Esophagus muscularis mucosa (tissue), 4 donors: ENCODE measurements around the gene NR4A3. TPM values are rescaled to one million over a fixed set of nuclear protein-coding genes. Genes with fewer than 3 reads are reported as not detected.

Experiments
- DNase-seq: peaks from one replicate; pipeline ENCODE4 v3.0.0-alpha.2; 2017; ENCODE audit errors: extremely low spot score
- H3K27ac ChIP-seq, 4 donors: fragments of 200-600 bp; sonication (generic); replicated peaks in 1 of 4; 1 replicate in 3 of 4; 2 replicates in 1 of 4; pipeline ENCODE4 v1.5.1; 2016 to 2019; ENCODE audit warnings: mild to moderate bottlenecking in 1 of 4
- H3K27me3 ChIP-seq, 4 donors: fragments of 200-600 bp; sonication (generic); one replicate each; pipeline versions ENCODE4 v1.5.1 to v1.6.0; 2016 to 2019
- H3K36me3 ChIP-seq, 4 donors: fragments of 200-600 bp; sonication (generic); one replicate each; pipeline ENCODE4 v1.5.1; 2016 to 2019
- H3K4me1 ChIP-seq, 4 donors: fragments of 200-600 bp; sonication (generic); one replicate each; pipeline ENCODE4 v1.5.1; 2016 to 2019
- H3K4me3 ChIP-seq, 4 donors: fragments of 200-600 bp; sonication (generic); 1 replicate in 2 of 4; 2 replicates in 2 of 4; pipeline ENCODE4 v1.5.1; 2016 to 2019; ENCODE audit warnings: mild to moderate bottlenecking in 4 of 4, moderate library complexity in 1 of 4
- H3K9me3 ChIP-seq, 4 donors: fragments of 200-600 bp; sonication (generic); 1 replicate in 3 of 4; 2 replicates in 1 of 4; pipeline ENCODE4 v1.5.1; 2016 to 2019
- CTCF ChIP-seq, 3 experiments: fragments of 200-600 bp in 2 of 3; fragments of 450-650 bp in 1 of 3; sonication (generic) in 2 of 3; IDR thresholded peaks; one replicate each; pipeline ENCODE4 v1.5.1; 2017 to 2019; ENCODE audit warnings: antibody characterized with exemption in 3 of 3, mild to moderate bottlenecking in 2 of 3, moderate library complexity in 1 of 3
- EP300 ChIP-seq: sonication (generic); formaldehyde crosslinking; IDR thresholded peaks from one replicate; pipeline ENCODE4 v1.6.1; 2017; ENCODE audit warnings: antibody characterized with exemption
- POLR2A ChIP-seq: fragments of 450-650 bp; IDR thresholded peaks from one replicate; pipeline ENCODE4 v1.6.1; 2017; ENCODE audit warnings: antibody characterized with exemption, moderate library complexity, mild to moderate bottlenecking, low read depth
- POLR2AphosphoS5 ChIP-seq, 2 donors: sonication (generic); formaldehyde crosslinking; IDR thresholded peaks; one replicate each; pipeline ENCODE4 v1.6.1; 2017; ENCODE audit warnings: antibody characterized with exemption in 2 of 2
- WGBS: methylation state at CpG from one replicate; pipeline ENCODE4 v1.1.5; 2018; 5-methylcytosine and 5-hydroxymethylcytosine counted together
- intact Hi-C: fragments of 100-400 bp; cut with DNase I; formaldehyde crosslinking; loops from one replicate; pipeline ENCODE4 v1.15.1; 2023
- total RNA-seq, 4 donors: library from RNA; depleted of rRNA; stranded (reverse); fragments of >200 nt; gene quantifications; one replicate each; pipeline versions ENCODE4 v1.1.0 to v1.2.1, GENCODE V29; 2016

Gene NR4A3
- total RNA-seq, 4 donors from 2014 or later = 1.2 to 17.4 (median 1.9) TPM

- Histone ChIP-seq H3K4me3 (peak overlapping the region in 2 of 4 donors; percentile 18 to 39), H3K27me3 (peaks cover 0 to 45% (median 0%) of the 10 kb centered on the region in 4 donors), H3K36me3 (peaks cover 0 to 15% (median 5%) of the 10 kb centered on the region in 4 donors), H3K9me3 (no peaks in the 10 kb centered on the region), H3K4me1 (peaks cover 19 to 29% (median 24%) of the 10 kb centered on the region in 4 donors), H3K27ac (no peak overlapping the region)
- peak; percentile 14 for DNase-seq
- 60% methylated on average over 41 of the region's 78 CpGs for WGBS
- TF ChIP-seq POLR2AphosphoS5 (IDR thresholded peaks at IDR 0.05) (no peak), CTCF (IDR thresholded peaks at IDR 0.05) (no peak), EP300 (no peak), POLR2A (no peak)
- intact Hi-C loops = no loop called here
Observed at GRCh38 chr9:99828417-99829176, 6.9 kb downstream of the NR4A3 start.

GRCh38 chr9:99831857-99832557 lies 10.3 kb downstream of the NR4A3 start:
- Histone ChIP-seq H3K4me3 (no peak overlapping the region), H3K36me3 (peaks cover 0 to 16% (median 8%) of the 10 kb centered on the region in 4 donors), H3K9me3 (no peaks in the 10 kb centered on the region), H3K4me1 (peaks cover 0 to 6% (median 1%) of the 10 kb centered on the region in 4 donors), H3K27ac (no peak overlapping the region), H3K27me3 (peaks cover 0 to 24% (median 0%) of the 10 kb centered on the region in 4 donors)
- 84% methylated on average over 3 of the region's 3 CpGs for WGBS
- TF ChIP-seq POLR2AphosphoS5 (IDR thresholded peaks at IDR 0.05) (no peak), POLR2A (no peak), EP300 (no peak), CTCF (IDR thresholded peaks at IDR 0.05) (no peak)
- intact Hi-C loops = no loop called here
- DNase-seq = no peak

- Histone ChIP-seq H3K27me3 (peaks cover 0 to 21% (median 0%) of the 10 kb centered on the region in 4 donors), H3K4me3 (no peak overlapping the region), H3K9me3 (no peaks in the 10 kb centered on the region), H3K27ac (no peak overlapping the region), H3K36me3 (peaks cover 0 to 16% (median 8%) of the 10 kb centered on the region in 4 donors), H3K4me1 (peaks cover 0 to 6% (median 1%) of the 10 kb centered on the region in 4 donors)
- intact Hi-C loops = no loop called here
- TF ChIP-seq EP300 = no peak
- TF ChIP-seq POLR2AphosphoS5 (IDR thresholded peaks at IDR 0.05) = no peak
- TF ChIP-seq CTCF (IDR thresholded peaks at IDR 0.05) = no peak
- no peak for TF ChIP-seq POLR2A
- WGBS = 97% methylated on average over 7 of the region's 7 CpGs
- no peak for DNase-seq
Observed at GRCh38 chr9:99832558-99832864, 10.8 kb downstream of the NR4A3 start.

GRCh38 chr9:99833735-99834134 lies 12.1 kb downstream of the NR4A3 start:
- Histone ChIP-seq H3K27ac (no peak overlapping the region), H3K4me1 (peaks cover 0 to 1% (median under 1%) of the 10 kb centered on the region in 4 donors), H3K9me3 (no peaks in the 10 kb centered on the region), H3K36me3 (peaks cover 0 to 14% (median 7%) of the 10 kb centered on the region in 4 donors), H3K27me3 (peaks cover 0 to 9% (median 0%) of the 10 kb centered on the region in 4 donors), H3K4me3 (no peak overlapping the region)
- peak; percentile 31 for DNase-seq
- intact Hi-C loops = no loop called here
- TF ChIP-seq EP300 (no peak), POLR2AphosphoS5 (IDR thresholded peaks at IDR 0.05) (no peak), CTCF (IDR thresholded peaks at IDR 0.05) (no peak), POLR2A (no peak)
- 85% methylated on average over 4 of the region's 4 CpGs for WGBS
